GM23248 (cell line): Measurements from ENCODE around the gene PRR22.

Experiments used
- EZH2 ChIP-seq: fragments of 200-600 bp; sonication (generic); IDR thresholded peaks from 2 replicates; pipeline ENCODE4 v1.6.1; 2018; ENCODE audit warnings: antibody characterized with exemption, mild to moderate bottlenecking; ENCODE audit not compliant: insufficient read depth, poor library complexity, severe bottlenecking
- EZH2phosphoT487 ChIP-seq: fragments of 200-600 bp; sonication (generic); IDR thresholded peaks from 2 replicates; pipeline ENCODE4 v1.6.1; 2018; ENCODE audit warnings: antibody characterized with exemption, moderate library complexity, mild to moderate bottlenecking, low read depth; ENCODE audit not compliant: insufficient read depth

GRCh38 chr19:5767949-5768348 lies 16.6 kb downstream of the PRR22 start:
- TF ChIP-seq EZH2, result no peak
- TF ChIP-seq EZH2phosphoT487, result no peak
